GM23338 (cell line): ENCODE data around the gene PCNT. TPM values are rescaled to one million over a fixed set of nuclear protein-coding genes. Genes with fewer than 3 reads are reported as not detected.

ENCODE experiments used
- ATAC-seq: fragments of 200-7000 bp; cut with Tn5 transposase; 3 replicates; pipeline ENCODE4 v1.9.1; 2020
- DNase-seq: peaks from one replicate; pipeline ENCODE4 v3.0.0-alpha.2; 2015; ENCODE audit warnings: low spot score
- H2AFZ ChIP-seq: fragments of 200-600 bp; sonication (generic); 2 replicates; pipeline ENCODE4 v1.8.0; 2016; ENCODE audit warnings: antibody characterized with exemption, mild to moderate bottlenecking, moderate library complexity
- H3F3A ChIP-seq: fragments of 200-600 bp; sonication (generic); replicated peaks from 2 replicates; pipeline ENCODE4 v1.8.0; 2017; ENCODE audit warnings: antibody characterized with exemption, mixed run types, low read depth
- H3K27ac ChIP-seq: fragments of 200-600 bp; sonication (generic); 2 replicates; pipeline ENCODE4 v1.6.1; 2016; ENCODE audit warnings: low read depth
- H3K27me3 ChIP-seq: fragments of 200-600 bp; sonication (generic); 2 replicates; pipeline ENCODE4 v1.8.0; 2016; ENCODE audit warnings: mild to moderate bottlenecking, mixed run types, moderate library complexity; ENCODE audit not compliant: insufficient read depth
- H3K36me3 ChIP-seq: fragments of 200-600 bp; sonication (generic); 2 replicates; pipeline ENCODE4 v1.8.0; 2016; ENCODE audit warnings: mild to moderate bottlenecking; ENCODE audit not compliant: insufficient read depth
- H3K4me1 ChIP-seq: fragments of 200-600 bp; sonication (generic); 2 replicates; pipeline ENCODE4 v1.8.0; 2016; ENCODE audit warnings: mild to moderate bottlenecking, moderate library complexity; ENCODE audit not compliant: insufficient read depth
- H3K4me2 ChIP-seq: fragments of 200-600 bp; sonication (generic); 2 replicates; pipeline ENCODE4 v1.7.1; 2017; ENCODE audit warnings: mixed run types
- H3K4me3 ChIP-seq: fragments of 200-600 bp; sonication (generic); 2 replicates; pipeline ENCODE4 v1.6.1; 2016; ENCODE audit warnings: mixed run types
- H3K79me2 ChIP-seq: fragments of 200-600 bp; sonication (generic); replicated peaks from 2 replicates; pipeline ENCODE4 v1.8.0; 2017; ENCODE audit warnings: mild to moderate bottlenecking; ENCODE audit not compliant: insufficient read depth
- H3K9me2 ChIP-seq: fragments of 200-600 bp; sonication (generic); 2 replicates; pipeline ENCODE4 v1.8.0; 2017; ENCODE audit not compliant: insufficient read depth
- H4K20me1 ChIP-seq: fragments of 200-600 bp; sonication (generic); replicated peaks from 2 replicates; pipeline ENCODE4 v1.8.0; 2017; ENCODE audit warnings: mild to moderate bottlenecking; ENCODE audit not compliant: insufficient read depth
- H3K27ac Mint-ChIP-seq: 2 replicates; pipeline ENCODE4 v1.8.0; 2020; ENCODE audit warnings: inconsistent platforms, mild to moderate bottlenecking, moderate library complexity, mixed read lengths
- H3K27me3 Mint-ChIP-seq: 3 replicates; pipeline ENCODE4 v1.8.0; 2022; ENCODE audit warnings: low read depth, mild to moderate bottlenecking, moderate library complexity, mixed read lengths, inconsistent platforms; ENCODE audit not compliant: insufficient read depth, poor library complexity
- H3K36me3 Mint-ChIP-seq: 3 replicates; pipeline ENCODE4 v1.8.0; 2021; ENCODE audit warnings: low read depth, mild to moderate bottlenecking, inconsistent platforms, moderate library complexity, mixed read lengths
- H3K4me1 Mint-ChIP-seq: 3 replicates; pipeline ENCODE4 v1.8.0; 2020; ENCODE audit warnings: mild to moderate bottlenecking, inconsistent platforms, mixed read lengths
- H3K4me3 Mint-ChIP-seq: 3 replicates; pipeline ENCODE4 v1.8.0; 2021; ENCODE audit warnings: moderate library complexity, mild to moderate bottlenecking, inconsistent platforms, mixed read lengths
- H3K9me3 Mint-ChIP-seq: 3 replicates; pipeline ENCODE4 v1.8.0; 2020; ENCODE audit warnings: moderate library complexity, mild to moderate bottlenecking, inconsistent platforms, mixed read lengths
- CREB1 ChIP-seq: fragments of 250-450 bp; sonication (Bioruptor Pico); IDR thresholded peaks from 2 replicates; pipeline ENCODE4 v1.5.0; 2020; ENCODE audit warnings: low read depth, mild to moderate bottlenecking, moderate library complexity
- CTCF ChIP-seq, 2 experiments: fragments of 200-600 bp in 1 of 2; sonication (generic) in 1 of 2; conservative IDR thresholded peaks; 2 replicates each; pipeline versions ENCODE4 v1.5.1 to v1.6.1; 2016 to 2017; ENCODE audit warnings: antibody characterized with exemption in 2 of 2, low read depth in 2 of 2, mild to moderate bottlenecking in 2 of 2, moderate library complexity in 1 of 2
- EZH2 ChIP-seq: fragments of 200-600 bp; sonication (generic); IDR thresholded peaks from one replicate; pipeline ENCODE4 v1.8.0; 2017; ENCODE audit warnings: antibody characterized with exemption, mild to moderate bottlenecking, low read depth; ENCODE audit not compliant: unreplicated experiment
- EZH2phosphoT487 ChIP-seq: fragments of 200-600 bp; sonication (generic); IDR thresholded peaks from one replicate; pipeline ENCODE4 v1.8.1; 2018; ENCODE audit warnings: antibody characterized with exemption; ENCODE audit not compliant: unreplicated experiment
- JUNB ChIP-seq: IDR thresholded peaks from one replicate; pipeline ENCODE4 v1.6.1; 2016; ENCODE audit warnings: antibody characterized with exemption; ENCODE audit not compliant: unreplicated experiment
- NANOG ChIP-seq: IDR thresholded peaks from 2 replicates; pipeline ENCODE4 v1.6.1; 2016; ENCODE audit warnings: antibody characterized with exemption, borderline replicate concordance
- POLR2AphosphoS5 ChIP-seq: IDR thresholded peaks from 2 replicates; pipeline ENCODE4 v1.6.1; 2016; ENCODE audit warnings: antibody characterized with exemption, low read depth
- REST ChIP-seq: IDR thresholded peaks from one replicate; pipeline ENCODE4 v1.6.1; 2018; ENCODE audit warnings: antibody characterized with exemption; ENCODE audit not compliant: unreplicated experiment
- STAT1 ChIP-seq: IDR thresholded peaks from one replicate; pipeline ENCODE4 v1.6.1; 2016; ENCODE audit warnings: antibody characterized with exemption; ENCODE audit not compliant: unreplicated experiment
- ZNF114 ChIP-seq: fragments of 250-450 bp; sonication (Bioruptor Pico); IDR thresholded peaks from 2 replicates; pipeline ENCODE4 v1.5.0; 2020; ENCODE audit warnings: mild to moderate bottlenecking, moderate library complexity
- ZNF331 ChIP-seq: fragments of 250-450 bp; sonication (Bioruptor Pico); IDR thresholded peaks from 2 replicates; pipeline ENCODE4 v1.5.0; 2020; ENCODE audit warnings: low read depth, mild to moderate bottlenecking, moderate library complexity
- polyA plus RNA-seq: library from polyadenylated mRNA; unstranded; fragments of >200 nt; fragmentation: Nextera tagmentation; extraction: Ambion mirVana; gene quantifications from 2 replicates; pipeline ENCODE4 v1.2.1, GENCODE V29; 2016
- total RNA-seq: library from RNA; depleted of rRNA; stranded (reverse); fragments of >200 nt; shearing (Covaris generic); gene quantifications from 2 replicates; pipeline ENCODE4 v1.2.3, GENCODE V29; 2014
- TF ChIP-seq, protein P1 (sequence below): fragments of 250-450 bp; sonication (Bioruptor Pico); IDR thresholded peaks from 2 replicates; pipeline ENCODE4 v1.5.0; 2020; ENCODE audit warnings: mild to moderate bottlenecking, moderate library complexity
- TF ChIP-seq, protein P2 (sequence below): IDR thresholded peaks from 2 replicates; pipeline ENCODE4 v1.6.1; 2016; ENCODE audit warnings: antibody characterized with exemption

Gene PCNT
- total and polyA plus RNA-seq, 2 experiments from 2014 or later = 39.6 to 46.1 TPM

DNA sequence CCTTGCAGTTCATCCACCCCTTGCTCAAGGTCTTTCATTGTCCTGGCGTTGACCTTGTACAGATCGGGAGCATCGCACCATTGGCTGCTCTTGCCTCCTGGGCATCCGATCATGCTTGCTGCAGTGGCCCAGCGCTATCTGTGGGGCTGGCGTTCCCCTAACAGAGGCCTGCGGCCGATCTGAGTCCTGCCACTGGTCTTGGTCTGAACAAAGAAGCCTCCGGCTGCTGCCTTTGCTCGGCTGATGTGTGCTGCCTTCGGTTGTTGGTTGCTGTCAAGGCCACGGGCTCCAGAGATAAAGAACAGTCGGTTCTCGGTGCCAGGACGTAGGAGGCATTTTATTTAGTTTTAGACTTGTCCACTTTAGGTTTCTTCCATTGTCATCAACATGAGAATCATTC is 39.0 kb downstream of the PCNT start:
- Mint-ChIP-seq H3K9me3 (peaks cover 8% of the 10 kb centered on the region; the same call in 2 of the 3 replicates), H3K27ac (no peak overlapping the region), H3K36me3 (peaks cover 80% of the 10 kb centered on the region), H3K4me3 (no peak overlapping the region), H3K27me3 (peaks cover 15% of the 10 kb centered on the region), H3K4me1 (no peaks in the 10 kb centered on the region)
- no peaks in the 10 kb centered on the region for H3K27me3 ChIP-seq
- no peaks in the 10 kb centered on the region; the same call in 1 of the 2 replicates for H4K20me1 ChIP-seq
- H3K36me3 ChIP-seq = peaks cover 7% of the 10 kb centered on the region; the same call in 1 of the 2 replicates
- H3K4me3 ChIP-seq = no peak overlapping the region
- no peak overlapping the region for H2AFZ ChIP-seq
- no peaks in the 10 kb centered on the region for H3K4me1 ChIP-seq
- H3K27ac ChIP-seq = no peak overlapping the region
- ATAC-seq = no peak
- no peaks in the 10 kb centered on the region for H3K9me2 ChIP-seq
- DNase-seq = no peak
- peaks cover 18% of the 10 kb centered on the region for H3K79me2 ChIP-seq
- H3F3A ChIP-seq = 0 out of 2 replicates have a peak, but pooled peaks cover 7% of the 10 kb centered on the region
- no peak overlapping the region for H3K4me2 ChIP-seq
- TF ChIP-seq STAT1 = no peak
- no peak for TF ChIP-seq JUNB
- TF ChIP-seq CTCF (conservative IDR thresholded peaks at IDR 0.05; ENCODE audit: low read depth in 2 of 2) = no peak
- TF ChIP-seq POLR2AphosphoS5 = no peak
- TF ChIP-seq, protein P1, sequence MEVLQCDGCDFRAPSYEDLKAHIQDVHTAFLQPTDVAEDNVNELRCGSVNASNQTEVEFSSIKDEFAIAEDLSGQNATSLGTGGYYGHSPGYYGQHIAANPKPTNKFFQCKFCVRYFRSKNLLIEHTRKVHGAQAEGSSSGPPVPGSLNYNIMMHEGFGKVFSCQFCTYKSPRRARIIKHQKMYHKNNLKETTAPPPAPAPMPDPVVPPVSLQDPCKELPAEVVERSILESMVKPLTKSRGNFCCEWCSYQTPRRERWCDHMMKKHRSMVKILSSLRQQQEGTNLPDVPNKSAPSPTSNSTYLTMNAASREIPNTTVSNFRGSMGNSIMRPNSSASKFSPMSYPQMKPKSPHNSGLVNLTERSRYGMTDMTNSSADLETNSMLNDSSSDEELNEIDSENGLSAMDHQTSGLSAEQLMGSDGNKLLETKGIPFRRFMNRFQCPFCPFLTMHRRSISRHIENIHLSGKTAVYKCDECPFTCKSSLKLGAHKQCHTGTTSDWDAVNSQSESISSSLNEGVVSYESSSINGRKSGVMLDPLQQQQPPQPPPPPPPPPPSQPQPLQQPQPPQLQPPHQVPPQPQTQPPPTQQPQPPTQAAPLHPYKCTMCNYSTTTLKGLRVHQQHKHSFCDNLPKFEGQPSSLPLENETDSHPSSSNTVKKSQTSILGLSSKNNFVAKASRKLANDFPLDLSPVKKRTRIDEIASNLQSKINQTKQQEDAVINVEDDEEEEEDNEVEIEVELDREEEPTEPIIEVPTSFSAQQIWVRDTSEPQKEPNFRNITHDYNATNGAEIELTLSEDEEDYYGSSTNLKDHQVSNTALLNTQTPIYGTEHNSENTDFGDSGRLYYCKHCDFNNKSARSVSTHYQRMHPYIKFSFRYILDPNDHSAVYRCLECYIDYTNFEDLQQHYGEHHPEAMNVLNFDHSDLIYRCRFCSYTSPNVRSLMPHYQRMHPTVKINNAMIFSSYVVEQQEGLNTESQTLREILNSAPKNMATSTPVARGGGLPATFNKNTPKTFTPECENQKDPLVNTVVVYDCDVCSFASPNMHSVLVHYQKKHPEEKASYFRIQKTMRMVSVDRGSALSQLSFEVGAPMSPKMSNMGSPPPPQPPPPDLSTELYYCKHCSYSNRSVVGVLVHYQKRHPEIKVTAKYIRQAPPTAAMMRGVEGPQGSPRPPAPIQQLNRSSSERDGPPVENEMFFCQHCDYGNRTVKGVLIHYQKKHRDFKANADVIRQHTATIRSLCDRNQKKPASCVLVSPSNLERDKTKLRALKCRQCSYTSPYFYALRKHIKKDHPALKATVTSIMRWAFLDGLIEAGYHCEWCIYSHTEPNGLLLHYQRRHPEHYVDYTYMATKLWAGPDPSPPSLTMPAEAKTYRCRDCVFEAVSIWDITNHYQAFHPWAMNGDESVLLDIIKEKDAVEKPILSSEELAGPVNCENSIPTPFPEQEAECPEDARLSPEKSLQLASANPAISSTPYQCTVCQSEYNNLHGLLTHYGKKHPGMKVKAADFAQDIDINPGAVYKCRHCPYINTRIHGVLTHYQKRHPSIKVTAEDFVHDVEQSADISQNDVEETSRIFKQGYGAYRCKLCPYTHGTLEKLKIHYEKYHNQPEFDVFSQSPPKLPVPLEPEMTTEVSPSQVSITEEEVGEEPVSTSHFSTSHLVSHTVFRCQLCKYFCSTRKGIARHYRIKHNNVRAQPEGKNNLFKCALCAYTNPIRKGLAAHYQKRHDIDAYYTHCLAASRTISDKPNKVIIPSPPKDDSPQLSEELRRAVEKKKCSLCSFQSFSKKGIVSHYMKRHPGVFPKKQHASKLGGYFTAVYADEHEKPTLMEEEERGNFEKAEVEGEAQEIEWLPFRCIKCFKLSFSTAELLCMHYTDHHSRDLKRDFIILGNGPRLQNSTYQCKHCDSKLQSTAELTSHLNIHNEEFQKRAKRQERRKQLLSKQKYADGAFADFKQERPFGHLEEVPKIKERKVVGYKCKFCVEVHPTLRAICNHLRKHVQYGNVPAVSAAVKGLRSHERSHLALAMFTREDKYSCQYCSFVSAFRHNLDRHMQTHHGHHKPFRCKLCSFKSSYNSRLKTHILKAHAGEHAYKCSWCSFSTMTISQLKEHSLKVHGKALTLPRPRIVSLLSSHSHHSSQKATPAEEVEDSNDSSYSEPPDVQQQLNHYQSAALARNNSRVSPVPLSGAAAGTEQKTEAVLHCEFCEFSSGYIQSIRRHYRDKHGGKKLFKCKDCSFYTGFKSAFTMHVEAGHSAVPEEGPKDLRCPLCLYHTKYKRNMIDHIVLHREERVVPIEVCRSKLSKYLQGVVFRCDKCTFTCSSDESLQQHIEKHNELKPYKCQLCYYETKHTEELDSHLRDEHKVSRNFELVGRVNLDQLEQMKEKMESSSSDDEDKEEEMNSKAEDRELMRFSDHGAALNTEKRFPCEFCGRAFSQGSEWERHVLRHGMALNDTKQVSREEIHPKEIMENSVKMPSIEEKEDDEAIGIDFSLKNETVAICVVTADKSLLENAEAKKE (CRISPR knock-in tag) = no peak
- TF ChIP-seq CREB1 = no peak
- TF ChIP-seq ZNF331 (CRISPR knock-in tag) = no peak
- no peak for TF ChIP-seq REST
- no peak for TF ChIP-seq NANOG
- no peak for TF ChIP-seq EZH2phosphoT487
- TF ChIP-seq, protein P2, sequence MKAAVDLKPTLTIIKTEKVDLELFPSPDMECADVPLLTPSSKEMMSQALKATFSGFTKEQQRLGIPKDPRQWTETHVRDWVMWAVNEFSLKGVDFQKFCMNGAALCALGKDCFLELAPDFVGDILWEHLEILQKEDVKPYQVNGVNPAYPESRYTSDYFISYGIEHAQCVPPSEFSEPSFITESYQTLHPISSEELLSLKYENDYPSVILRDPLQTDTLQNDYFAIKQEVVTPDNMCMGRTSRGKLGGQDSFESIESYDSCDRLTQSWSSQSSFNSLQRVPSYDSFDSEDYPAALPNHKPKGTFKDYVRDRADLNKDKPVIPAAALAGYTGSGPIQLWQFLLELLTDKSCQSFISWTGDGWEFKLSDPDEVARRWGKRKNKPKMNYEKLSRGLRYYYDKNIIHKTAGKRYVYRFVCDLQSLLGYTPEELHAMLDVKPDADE = no peak
- no peak for TF ChIP-seq EZH2
- no peak for TF ChIP-seq ZNF114 (CRISPR knock-in tag)
